Raji (cell line): ENCODE results near the gene FGF12.

Experiments
- POLR2A ChIP-seq: IDR thresholded peaks from 2 replicates; pipeline ENCODE4 v1.6.1; 2011; ENCODE audit warnings: low read depth, low read length, control low read depth; ENCODE audit not compliant: insufficient read depth

Gene FGF12

GRCh38 chr3:192260116-192261010 lies 467.0 kb downstream of the FGF12 start:
- no peak for TF ChIP-seq POLR2A

GRCh38 chr3:192259661-192260060 lies 467.7 kb downstream of the FGF12 start:
- TF ChIP-seq POLR2A = no peak

- no peak for TF ChIP-seq POLR2A
These were observed 468.6 kb downstream of the FGF12 start for GRCh38 chr3:192258721-192259120.

GRCh38 chr3:192255839-192256238 lies 471.5 kb downstream of the FGF12 start:
- TF ChIP-seq POLR2A = no peak

- no peak for TF ChIP-seq POLR2A
These were observed 474.0 kb downstream of the FGF12 start for GRCh38 chr3:192253138-192253887.

GRCh38 chr3:192249516-192249915 lies 477.8 kb downstream of the FGF12 start:
- TF ChIP-seq POLR2A = no peak

- no peak for TF ChIP-seq POLR2A
These were observed 480.3 kb downstream of the FGF12 start for GRCh38 chr3:192246847-192247559.

- no peak for TF ChIP-seq POLR2A
These were observed 482.8 kb downstream of the FGF12 start for GRCh38 chr3:192244591-192244990.

GRCh38 chr3:192239956-192240355 lies 487.4 kb downstream of the FGF12 start:
- no peak for TF ChIP-seq POLR2A

- no peak for TF ChIP-seq POLR2A
These were observed 489.2 kb downstream of the FGF12 start for GRCh38 chr3:192237992-192238608.

- no peak for TF ChIP-seq POLR2A
These were observed 497.5 kb downstream of the FGF12 start for GRCh38 chr3:192229866-192230265.

- TF ChIP-seq POLR2A = no peak
These were observed 502.6 kb downstream of the FGF12 start for GRCh38 chr3:192224634-192225155.

GRCh38 chr3:192223815-192224214 lies 503.5 kb downstream of the FGF12 start:
- TF ChIP-seq POLR2A = no peak

- TF ChIP-seq POLR2A = no peak
These were observed 506.4 kb downstream of the FGF12 start for GRCh38 chr3:192220915-192221314.

GRCh38 chr3:192219926-192220325 lies 507.4 kb downstream of the FGF12 start:
- no peak for TF ChIP-seq POLR2A

- TF ChIP-seq POLR2A = no peak
These were observed 511.3 kb downstream of the FGF12 start for GRCh38 chr3:192216067-192216466.
